ENCODE measurements around the gene TRIM3.

Gene TRIM3

GRCh38 chr11:6437423-6437822 is 36.3 kb downstream of the TRIM3 start:
- no peak for DNase-seq

- DNase-seq: no peak
These were observed 39.6 kb downstream of the TRIM3 start for GRCh38 chr11:6433998-6434660.

- DNase-seq: no peak
These were observed 41.9 kb downstream of the TRIM3 start for GRCh38 chr11:6431861-6432260.

GRCh38 chr11:6427516-6427915 is 46.2 kb downstream of the TRIM3 start:
- no peak for DNase-seq

GRCh38 chr11:6420677-6421076 is 53.1 kb downstream of the TRIM3 start:
- DNase-seq: no peak

DNA sequence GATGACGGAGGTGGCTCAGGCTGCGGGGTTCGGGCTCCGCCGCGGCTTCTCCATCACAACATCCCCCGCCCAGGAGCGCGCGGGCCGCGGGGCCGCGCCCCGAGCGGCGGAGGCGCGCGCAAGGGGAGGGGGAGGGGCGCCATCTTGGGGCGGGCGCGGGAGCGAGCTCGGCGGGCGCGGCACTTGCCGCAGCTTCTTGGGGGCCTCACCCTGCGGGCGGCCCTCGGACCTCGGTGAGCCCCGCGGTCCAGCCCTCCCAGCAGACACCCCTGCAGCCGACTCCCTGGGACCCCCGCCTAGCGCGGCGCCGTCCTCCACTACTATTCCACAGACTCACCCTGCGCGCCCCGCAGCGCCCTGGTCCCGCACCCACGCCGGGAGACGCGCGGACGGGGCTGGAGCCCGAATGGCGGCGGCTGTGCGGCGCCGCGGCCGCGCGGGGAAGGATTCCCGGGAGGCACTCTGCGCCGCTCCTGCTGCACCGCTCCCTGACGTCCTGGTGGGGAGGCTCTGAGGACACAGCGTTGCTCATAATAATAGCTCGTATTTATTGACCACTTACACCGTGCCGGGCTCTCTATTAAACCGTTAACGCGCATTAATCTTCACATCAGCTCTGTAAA is 54.6 kb downstream of the TRIM3 start, which contains the start of gene APBB1:
TSS of gene APBB1 (minus strand) at position 86 of the 623 bp plus-strand sequence. CDS start 7,747 bp downstream, outside the sequence.
- peak; percentile 73 for DNase-seq

DNA sequence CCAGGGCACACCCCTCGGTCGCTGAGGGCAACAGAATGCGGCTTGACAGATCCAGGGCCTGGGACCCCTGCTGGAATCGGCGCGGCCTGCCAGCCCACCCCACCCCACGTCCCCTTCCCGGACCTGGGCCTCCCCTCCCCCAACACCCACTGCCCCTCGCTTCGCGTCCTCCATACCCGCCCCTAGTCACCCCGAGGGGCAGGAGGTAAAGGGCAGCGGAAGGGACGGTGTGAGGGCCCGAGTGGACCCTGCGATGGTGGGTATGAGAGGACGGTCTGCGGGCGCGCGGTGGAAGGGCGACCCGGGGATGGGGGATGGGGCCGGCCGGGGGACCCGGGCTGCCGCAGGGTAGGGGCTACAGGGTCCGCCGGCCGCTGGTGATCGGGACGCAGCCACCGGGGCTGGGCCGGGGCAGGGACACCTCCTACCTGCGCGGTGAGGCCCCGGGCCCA is 55.2 kb downstream of the TRIM3 start:
- peak; percentile 20 for DNase-seq

- no peak for DNase-seq
These were observed 55.7 kb downstream of the TRIM3 start for GRCh38 chr11:6417907-6418556.

DNA sequence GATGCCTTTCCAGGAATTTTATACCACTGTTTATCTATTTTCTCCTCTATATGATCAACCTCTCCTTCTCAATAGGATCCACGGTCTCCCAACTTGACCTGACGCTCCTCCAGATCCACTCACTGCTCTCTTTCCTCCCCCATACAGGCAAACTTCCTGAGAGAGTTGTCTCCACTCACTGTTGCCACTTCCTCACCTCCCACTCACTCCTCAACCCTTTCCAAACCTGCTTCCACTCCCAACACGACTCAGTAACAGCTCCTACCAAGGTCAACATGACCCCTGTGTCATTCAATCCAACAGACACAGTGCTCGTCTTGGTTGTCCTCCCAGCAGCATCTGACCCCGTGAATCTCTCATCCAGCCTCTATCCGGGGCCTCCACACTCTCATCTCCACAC is 57.9 kb downstream of the TRIM3 start:
- no peak for DNase-seq

DNA sequence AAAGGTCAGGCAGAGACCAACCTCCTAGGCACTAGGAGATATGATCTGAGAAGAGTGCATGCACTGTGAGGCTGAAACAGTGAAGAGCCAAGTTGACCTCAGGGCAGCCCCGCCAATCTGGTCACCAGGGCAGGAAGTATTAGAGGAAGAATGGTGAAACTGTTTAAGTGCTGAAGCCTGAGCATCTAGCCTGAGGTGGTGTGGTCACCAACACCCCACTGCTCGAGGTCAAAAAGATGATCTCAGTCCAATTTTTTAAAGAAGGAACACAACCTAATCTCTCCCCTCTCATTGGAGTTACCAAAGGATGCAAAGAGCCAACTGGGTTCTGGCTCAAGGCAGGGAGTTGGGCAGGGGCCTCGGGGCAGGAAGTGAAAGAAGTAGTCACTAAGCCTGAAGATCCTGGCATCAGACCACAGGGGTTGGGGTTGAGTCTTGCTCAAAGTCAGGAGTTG is 58.8 kb downstream of the TRIM3 start:
- no peak for DNase-seq

- DNase-seq: peak; percentile 55
These were observed 59.9 kb downstream of the TRIM3 start for GRCh38 chr11:6413791-6414201.

DNA sequence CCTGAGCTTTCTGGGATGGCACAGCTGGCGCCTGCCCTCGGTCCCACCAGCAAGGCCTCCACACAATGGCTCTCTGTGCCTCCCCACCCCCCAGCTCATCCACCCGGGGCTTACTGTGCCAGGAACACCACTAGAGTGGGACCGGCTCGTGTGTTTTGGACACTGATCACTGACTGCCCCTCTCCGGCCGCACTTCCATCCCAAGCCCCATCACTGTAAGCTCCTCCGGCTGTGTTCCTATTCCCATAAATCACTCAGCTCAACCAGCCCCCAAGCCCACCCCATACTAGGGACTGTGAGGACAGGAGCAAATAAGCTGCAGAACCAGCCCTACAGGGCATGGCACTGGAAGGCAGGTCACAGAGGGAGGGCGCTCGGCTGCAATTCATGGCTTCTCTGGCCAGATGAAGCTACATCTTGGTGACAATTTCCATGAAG is 62.1 kb downstream of the TRIM3 start:
- no peak for DNase-seq

GRCh38 chr11:6410695-6411430 is 62.9 kb downstream of the TRIM3 start:
- DNase-seq: no peak

- no peak for DNase-seq
These were observed 67.4 kb downstream of the TRIM3 start for GRCh38 chr11:6406370-6406769.

- no peak for DNase-seq
These were observed 67.9 kb downstream of the TRIM3 start for GRCh38 chr11:6405846-6406245.

DNA sequence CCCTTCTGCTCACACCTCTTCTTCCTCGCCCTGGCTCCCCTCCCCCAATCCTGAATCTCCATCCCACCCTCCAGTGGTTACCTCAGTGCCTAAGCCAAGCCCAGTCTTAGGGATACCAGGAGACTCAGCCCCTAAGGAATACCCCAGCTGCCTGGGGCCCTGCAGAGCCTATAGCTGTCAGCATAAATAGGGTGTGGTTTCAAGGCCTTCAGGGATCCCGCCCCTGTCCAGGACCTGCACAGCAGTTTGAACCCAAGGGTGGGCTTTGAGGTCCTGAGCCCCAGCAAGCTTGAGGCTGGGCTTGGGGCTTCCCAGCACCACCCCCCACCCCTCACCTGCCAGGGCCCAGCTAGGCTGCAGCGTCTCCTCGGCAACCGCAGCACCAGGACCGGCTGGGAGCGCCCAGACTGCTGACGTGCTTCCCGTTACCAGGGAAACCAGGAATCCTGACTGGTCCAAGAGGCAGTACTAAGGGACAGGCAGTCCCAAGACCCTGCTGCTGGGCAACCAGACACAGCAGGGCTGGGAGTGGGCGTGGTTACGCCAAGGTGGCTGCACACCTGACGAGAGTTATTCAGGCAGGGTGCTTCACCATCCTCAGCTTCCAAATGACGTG is 68.6 kb downstream of the TRIM3 start:
- no peak for DNase-seq

DNA sequence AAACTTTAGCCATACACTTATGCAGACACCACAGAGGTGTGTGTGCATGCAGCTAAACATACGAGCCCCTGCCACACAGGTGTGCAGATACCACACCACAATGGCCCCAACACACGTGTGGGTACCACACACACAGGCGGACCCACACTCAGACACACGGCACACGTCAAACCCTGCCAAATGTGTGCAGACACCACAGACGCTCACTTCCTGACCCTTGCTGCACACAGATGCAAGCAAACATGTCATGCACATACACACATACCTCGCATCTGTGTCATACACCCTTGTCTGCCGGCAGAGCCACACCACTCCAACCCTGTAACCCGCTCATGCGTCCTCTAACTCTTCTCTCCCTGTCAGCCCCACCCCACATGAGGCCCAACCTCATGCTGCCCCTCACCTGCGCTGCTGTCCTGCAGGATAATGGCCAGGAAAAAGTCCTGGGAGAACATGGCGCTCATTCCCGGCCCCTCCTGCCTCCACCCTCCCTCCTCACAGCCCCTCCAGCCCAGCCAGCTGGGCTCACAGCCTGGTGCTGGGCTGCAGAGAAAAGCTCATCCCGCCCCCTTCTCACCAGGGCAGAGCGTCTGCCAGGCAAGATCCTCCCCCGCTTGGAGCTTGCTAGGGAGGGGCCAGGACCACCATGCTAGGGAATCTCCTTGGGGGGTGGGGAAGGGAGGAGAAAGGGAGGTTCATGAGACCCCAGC is 69.2 kb downstream of the TRIM3 start:
- DNase-seq: no peak

- DNase-seq: no peak
These were observed 70.2 kb downstream of the TRIM3 start for GRCh38 chr11:6403539-6403938.

GRCh38 chr11:6402561-6402981 is 71.2 kb downstream of the TRIM3 start:
- peak; percentile 53 for DNase-seq

GRCh38 chr11:6402061-6402470 is 71.7 kb downstream of the TRIM3 start:
- DNase-seq: no peak

GRCh38 chr11:6401464-6401863 is 72.3 kb downstream of the TRIM3 start:
- DNase-seq: no peak

All from activated naive CD4-positive, alpha-beta T cell treated with Interleukin-2 at 50 U/mL for 16 hours (primary cell).